Liver (tissue), 9 donors: ENCODE results near the gene KCNQ4. TPM values are rescaled to one million over a fixed set of nuclear protein-coding genes. Genes with fewer than 3 reads are reported as not detected.

Experiments used
- DNase-seq: peaks from one replicate; pipeline ENCODE4 v3.0.0-alpha.2; 2017; ENCODE audit warnings: low spot score
- H3K27ac ChIP-seq, 2 donors: one replicate each; pipeline ENCODE4 v1.7.0; 2013; ENCODE audit warnings: inconsistent platforms in 2 of 2, low read length in 2 of 2, control low read depth in 1 of 2, low read depth in 1 of 2, mild to moderate bottlenecking in 1 of 2
- H3K27me3 ChIP-seq, 4 donors: one replicate each; pipeline versions ENCODE4 v1.6.1 to v1.7.0; 2013; ENCODE audit warnings: low read length in 3 of 4, inconsistent platforms in 1 of 4, mild to moderate bottlenecking in 1 of 4, moderate library complexity in 1 of 4; ENCODE audit not compliant: control insufficient read depth in 4 of 4, insufficient read depth in 4 of 4
- H3K36me3 ChIP-seq, 4 donors: one replicate each; pipeline versions ENCODE4 v1.6.1 to v1.7.0; 2013; ENCODE audit warnings: low read length in 3 of 4, mild to moderate bottlenecking in 3 of 4, low read depth in 1 of 4, moderate library complexity in 1 of 4; ENCODE audit not compliant: control insufficient read depth in 4 of 4, insufficient read depth in 3 of 4
- H3K4me1 ChIP-seq, 4 donors: one replicate each; pipeline versions ENCODE4 v1.6.1 to v1.7.0; 2013; ENCODE audit warnings: low read length in 3 of 4, mild to moderate bottlenecking in 3 of 4, moderate library complexity in 1 of 4; ENCODE audit not compliant: control insufficient read depth in 4 of 4, insufficient read depth in 4 of 4
- H3K4me3 ChIP-seq, 3 donors: one replicate each; pipeline versions ENCODE4 v1.6.1 to v1.7.0; 2013; ENCODE audit warnings: low read length in 3 of 3, control low read depth in 1 of 3, low read depth in 1 of 3, mild to moderate bottlenecking in 1 of 3
- H3K9ac ChIP-seq, 2 donors: one replicate each; pipeline ENCODE4 v1.7.0; 2013; ENCODE audit warnings: low read length in 2 of 2, mild to moderate bottlenecking in 2 of 2, moderate library complexity in 2 of 2, control low read depth in 1 of 2, low read depth in 1 of 2
- H3K9me3 ChIP-seq, 4 donors: one replicate each; pipeline versions ENCODE4 v1.6.1 to v1.7.0; 2013; ENCODE audit warnings: low read length in 3 of 4; ENCODE audit not compliant: control insufficient read depth in 4 of 4
- ATF3 ChIP-seq: IDR thresholded peaks from 2 replicates; pipeline ENCODE4 v1.6.1; 2016; ENCODE audit warnings: antibody characterized with exemption
- EGR1 ChIP-seq, 2 donors: IDR thresholded peaks; 2 replicates each; pipeline ENCODE4 v1.6.1; 2016 to 2018; ENCODE audit warnings: antibody characterized with exemption in 2 of 2, low read depth in 2 of 2
- FOXA1 ChIP-seq: IDR thresholded peaks from 2 replicates; pipeline ENCODE4 v1.6.1; 2016; ENCODE audit warnings: antibody characterized with exemption
- FOXA2 ChIP-seq: IDR thresholded peaks from 2 replicates; pipeline ENCODE4 v1.6.1; 2016; ENCODE audit warnings: antibody characterized with exemption
- GABPA ChIP-seq, 2 donors: IDR thresholded peaks in 1 of 2; conservative IDR thresholded peaks in 1 of 2; 2 replicates each; pipeline ENCODE4 v1.6.1; 2016; ENCODE audit warnings: antibody characterized with exemption in 2 of 2, mild to moderate bottlenecking in 1 of 2, moderate library complexity in 1 of 2
- HNF4A ChIP-seq, 2 donors: conservative IDR thresholded peaks; 2 replicates each; pipeline ENCODE4 v1.6.1; 2016; ENCODE audit warnings: antibody characterized with exemption in 2 of 2, mild to moderate bottlenecking in 2 of 2
- HNF4G ChIP-seq: IDR thresholded peaks from 2 replicates; pipeline ENCODE4 v1.6.1; 2016; ENCODE audit warnings: antibody characterized with exemption
- JUND ChIP-seq, 2 donors: IDR thresholded peaks; 2 replicates each; pipeline ENCODE4 v1.6.1; 2016; ENCODE audit warnings: antibody characterized with exemption in 2 of 2
- MAX ChIP-seq: IDR thresholded peaks from 2 replicates; pipeline ENCODE4 v1.6.1; 2016; ENCODE audit warnings: antibody characterized with exemption
- NR2F2 ChIP-seq: IDR thresholded peaks from 2 replicates; pipeline ENCODE4 v1.6.1; 2016; ENCODE audit warnings: antibody characterized with exemption
- RAD21 ChIP-seq, 2 donors: IDR thresholded peaks; 2 replicates each; pipeline ENCODE4 v1.6.1; 2016; ENCODE audit warnings: antibody characterized with exemption in 2 of 2, mild to moderate bottlenecking in 2 of 2
- RXRA ChIP-seq, 2 donors: IDR thresholded peaks; 2 replicates each; pipeline ENCODE4 v1.6.1; 2017 to 2018; ENCODE audit warnings: antibody characterized with exemption in 2 of 2, mild to moderate bottlenecking in 1 of 2
- SP1 ChIP-seq: IDR thresholded peaks from 2 replicates; pipeline ENCODE4 v1.6.1; 2018; ENCODE audit warnings: antibody characterized with exemption, mild to moderate bottlenecking
- TAF1 ChIP-seq: conservative IDR thresholded peaks from 2 replicates; pipeline ENCODE4 v1.6.1; 2016; ENCODE audit warnings: antibody characterized with exemption, mild to moderate bottlenecking
- YY1 ChIP-seq: IDR thresholded peaks from 2 replicates; pipeline ENCODE4 v1.6.1; 2016; ENCODE audit warnings: antibody characterized with exemption, mild to moderate bottlenecking
- WGBS: extraction: QIAGEN DNeasy Blood & Tissue Kit; methylation state at CpG from one replicate; pipeline ENCODE4 v1.1.7; 2013; 5-methylcytosine and 5-hydroxymethylcytosine counted together
- polyA plus RNA-seq, 2 donors: library from polyadenylated mRNA; stranded (reverse) in 1 of 2; unstranded in 1 of 2; fragments of 200-250 nt in 1 of 2; fragments of >200 nt in 1 of 2; fragmentation: Nextera tagmentation in 1 of 2; extraction: Ambion mirVana in 1 of 2; gene quantifications; one replicate each; pipeline versions ENCODE4 v1.2.1 to v1.2.3, GENCODE V29; 2013 to 2015
- total RNA-seq, 2 donors: library from RNA; depleted of rRNA; stranded (reverse); fragments of >200 nt; gene quantifications; one replicate each; pipeline ENCODE4 v1.2.3, GENCODE V29; 2014
- TF ChIP-seq, protein P1 (sequence below): IDR thresholded peaks from 2 replicates; pipeline ENCODE4 v1.6.1; 2016; ENCODE audit warnings: antibody characterized with exemption, mild to moderate bottlenecking
- TF ChIP-seq, protein P2 (sequence below): fragments of 150-350 bp; IDR thresholded peaks from 2 replicates; pipeline ENCODE4 v1.5.1; 2017; ENCODE audit warnings: improper control_type of control experiment, low read depth, low read length; ENCODE audit not compliant: missing input control
- TF ChIP-seq, protein P3 (sequence below): IDR thresholded peaks from 2 replicates; pipeline ENCODE4 v1.6.1; 2016; ENCODE audit warnings: antibody characterized with exemption
- donor health status: healthy.
- donor health status: healthy.
- donor health status: healthy.
- donor health status: healthy.
- donor health status: healthy.

The KCNQ4 gene
- total and polyA plus RNA-seq, 4 donors: 0.10 to 2.1 (median 0.27) TPM

DNA sequence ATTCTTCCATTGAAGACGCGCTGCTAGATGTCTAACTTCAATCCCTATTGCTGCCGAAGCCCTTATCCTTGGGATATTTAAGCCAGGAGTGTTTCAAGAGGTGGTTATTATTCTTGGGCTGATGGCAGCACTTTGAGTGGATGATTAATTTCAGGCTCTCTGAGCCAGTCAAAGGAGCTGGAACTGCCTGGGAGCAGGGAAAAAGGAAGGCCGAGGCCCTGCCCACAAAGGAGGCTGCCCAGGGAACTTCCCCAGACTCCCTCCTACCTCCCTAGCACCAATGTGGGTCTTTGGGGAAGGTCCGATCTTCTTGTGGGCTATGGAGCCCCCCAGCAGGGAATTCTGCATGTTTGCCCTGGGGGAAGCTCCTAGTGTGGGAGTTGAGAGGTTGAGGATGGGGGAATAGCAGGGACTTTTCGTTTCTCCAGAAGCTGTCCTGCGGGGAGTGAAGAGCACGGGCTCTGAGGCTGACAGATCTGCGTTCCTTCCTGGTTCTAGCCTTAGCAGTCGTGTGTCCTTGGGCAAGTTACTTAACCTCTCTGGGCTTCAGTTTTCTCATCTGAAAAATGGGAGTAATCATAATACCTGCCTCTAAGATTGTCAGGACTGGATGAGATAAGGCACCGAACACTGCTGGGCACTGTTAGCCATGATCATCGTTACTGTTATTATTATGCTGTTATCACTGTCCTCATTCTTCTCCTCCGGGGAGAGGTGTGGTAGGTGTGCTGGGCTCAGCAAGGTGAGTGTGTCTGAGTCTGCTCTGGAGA, 6.3 kb downstream of the KCNQ4 start:
- no peak overlapping the region for H3K27ac ChIP-seq
- H3K4me3 ChIP-seq: no peak overlapping the region
- no peak for DNase-seq
- H3K36me3 ChIP-seq: no peaks in the 10 kb centered on the region
- H3K27me3 ChIP-seq: no peaks in the 10 kb centered on the region
- H3K9ac ChIP-seq: no peak overlapping the region
- WGBS: 95% methylated on average over 13 of the region's 13 CpGs
- no peaks in the 10 kb centered on the region for H3K9me3 ChIP-seq
- peaks cover 0 to 12% (median 3%) of the 10 kb centered on the region in 4 donors for H3K4me1 ChIP-seq
- TF ChIP-seq RXRA (IDR thresholded peaks at IDR 0.05): no peak
- TF ChIP-seq JUND (IDR thresholded peaks at IDR 0.05): no peak
- TF ChIP-seq SP1: no peak
- TF ChIP-seq, protein P1, sequence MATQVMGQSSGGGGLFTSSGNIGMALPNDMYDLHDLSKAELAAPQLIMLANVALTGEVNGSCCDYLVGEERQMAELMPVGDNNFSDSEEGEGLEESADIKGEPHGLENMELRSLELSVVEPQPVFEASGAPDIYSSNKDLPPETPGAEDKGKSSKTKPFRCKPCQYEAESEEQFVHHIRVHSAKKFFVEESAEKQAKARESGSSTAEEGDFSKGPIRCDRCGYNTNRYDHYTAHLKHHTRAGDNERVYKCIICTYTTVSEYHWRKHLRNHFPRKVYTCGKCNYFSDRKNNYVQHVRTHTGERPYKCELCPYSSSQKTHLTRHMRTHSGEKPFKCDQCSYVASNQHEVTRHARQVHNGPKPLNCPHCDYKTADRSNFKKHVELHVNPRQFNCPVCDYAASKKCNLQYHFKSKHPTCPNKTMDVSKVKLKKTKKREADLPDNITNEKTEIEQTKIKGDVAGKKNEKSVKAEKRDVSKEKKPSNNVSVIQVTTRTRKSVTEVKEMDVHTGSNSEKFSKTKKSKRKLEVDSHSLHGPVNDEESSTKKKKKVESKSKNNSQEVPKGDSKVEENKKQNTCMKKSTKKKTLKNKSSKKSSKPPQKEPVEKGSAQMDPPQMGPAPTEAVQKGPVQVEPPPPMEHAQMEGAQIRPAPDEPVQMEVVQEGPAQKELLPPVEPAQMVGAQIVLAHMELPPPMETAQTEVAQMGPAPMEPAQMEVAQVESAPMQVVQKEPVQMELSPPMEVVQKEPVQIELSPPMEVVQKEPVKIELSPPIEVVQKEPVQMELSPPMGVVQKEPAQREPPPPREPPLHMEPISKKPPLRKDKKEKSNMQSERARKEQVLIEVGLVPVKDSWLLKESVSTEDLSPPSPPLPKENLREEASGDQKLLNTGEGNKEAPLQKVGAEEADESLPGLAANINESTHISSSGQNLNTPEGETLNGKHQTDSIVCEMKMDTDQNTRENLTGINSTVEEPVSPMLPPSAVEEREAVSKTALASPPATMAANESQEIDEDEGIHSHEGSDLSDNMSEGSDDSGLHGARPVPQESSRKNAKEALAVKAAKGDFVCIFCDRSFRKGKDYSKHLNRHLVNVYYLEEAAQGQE: no peak
- no peak for TF ChIP-seq GABPA (IDR thresholded peaks at IDR 0.05 in 1 of 2, conservative IDR thresholded peaks at IDR 0.05 in 1 of 2)

DNA sequence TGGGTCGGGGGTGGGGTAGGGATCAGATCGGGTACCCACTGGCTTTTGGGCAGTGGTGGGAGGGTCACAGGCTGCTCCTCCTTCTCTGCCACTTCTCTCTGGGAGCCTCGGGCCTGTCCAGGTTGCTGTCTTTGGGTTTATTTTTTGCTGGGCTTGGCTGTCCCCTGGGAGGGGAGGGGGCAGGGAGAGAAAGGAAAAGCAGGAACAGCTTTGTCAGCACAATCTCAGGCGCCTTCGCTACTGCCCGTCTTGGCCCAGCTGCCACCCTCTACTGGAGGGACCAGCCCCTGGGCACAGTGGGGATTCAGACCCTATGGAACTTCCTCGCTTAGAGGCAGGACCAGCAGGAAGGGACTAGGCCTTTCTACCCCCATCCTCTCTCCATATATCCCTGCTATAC, 8.4 kb downstream of the KCNQ4 start:
- no peak overlapping the region for H3K9ac ChIP-seq
- H3K27ac ChIP-seq: no peak overlapping the region
- no peak for TF ChIP-seq JUND (IDR thresholded peaks at IDR 0.05)
- no peak for TF ChIP-seq FOXA2
- TF ChIP-seq RAD21 (IDR thresholded peaks at IDR 0.05): no peak
- no peak for TF ChIP-seq SP1
- no peak for TF ChIP-seq ATF3
- no peak for TF ChIP-seq FOXA1
- TF ChIP-seq HNF4G: no peak
- TF ChIP-seq YY1: no peak
- TF ChIP-seq EGR1 (IDR thresholded peaks at IDR 0.05; ENCODE audit: low read depth in 2 of 2): no peak
- TF ChIP-seq RXRA (IDR thresholded peaks at IDR 0.05): no peak
- TF ChIP-seq, protein P1: no peak
- no peak for TF ChIP-seq HNF4A (conservative IDR thresholded peaks at IDR 0.05)
- TF ChIP-seq MAX: no peak
- TF ChIP-seq NR2F2: no peak
- TF ChIP-seq, protein P2, sequence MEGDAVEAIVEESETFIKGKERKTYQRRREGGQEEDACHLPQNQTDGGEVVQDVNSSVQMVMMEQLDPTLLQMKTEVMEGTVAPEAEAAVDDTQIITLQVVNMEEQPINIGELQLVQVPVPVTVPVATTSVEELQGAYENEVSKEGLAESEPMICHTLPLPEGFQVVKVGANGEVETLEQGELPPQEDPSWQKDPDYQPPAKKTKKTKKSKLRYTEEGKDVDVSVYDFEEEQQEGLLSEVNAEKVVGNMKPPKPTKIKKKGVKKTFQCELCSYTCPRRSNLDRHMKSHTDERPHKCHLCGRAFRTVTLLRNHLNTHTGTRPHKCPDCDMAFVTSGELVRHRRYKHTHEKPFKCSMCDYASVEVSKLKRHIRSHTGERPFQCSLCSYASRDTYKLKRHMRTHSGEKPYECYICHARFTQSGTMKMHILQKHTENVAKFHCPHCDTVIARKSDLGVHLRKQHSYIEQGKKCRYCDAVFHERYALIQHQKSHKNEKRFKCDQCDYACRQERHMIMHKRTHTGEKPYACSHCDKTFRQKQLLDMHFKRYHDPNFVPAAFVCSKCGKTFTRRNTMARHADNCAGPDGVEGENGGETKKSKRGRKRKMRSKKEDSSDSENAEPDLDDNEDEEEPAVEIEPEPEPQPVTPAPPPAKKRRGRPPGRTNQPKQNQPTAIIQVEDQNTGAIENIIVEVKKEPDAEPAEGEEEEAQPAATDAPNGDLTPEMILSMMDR: no peak
- TF ChIP-seq GABPA (IDR thresholded peaks at IDR 0.05 in 1 of 2, conservative IDR thresholded peaks at IDR 0.05 in 1 of 2): no peak
- TF ChIP-seq, protein P3, sequence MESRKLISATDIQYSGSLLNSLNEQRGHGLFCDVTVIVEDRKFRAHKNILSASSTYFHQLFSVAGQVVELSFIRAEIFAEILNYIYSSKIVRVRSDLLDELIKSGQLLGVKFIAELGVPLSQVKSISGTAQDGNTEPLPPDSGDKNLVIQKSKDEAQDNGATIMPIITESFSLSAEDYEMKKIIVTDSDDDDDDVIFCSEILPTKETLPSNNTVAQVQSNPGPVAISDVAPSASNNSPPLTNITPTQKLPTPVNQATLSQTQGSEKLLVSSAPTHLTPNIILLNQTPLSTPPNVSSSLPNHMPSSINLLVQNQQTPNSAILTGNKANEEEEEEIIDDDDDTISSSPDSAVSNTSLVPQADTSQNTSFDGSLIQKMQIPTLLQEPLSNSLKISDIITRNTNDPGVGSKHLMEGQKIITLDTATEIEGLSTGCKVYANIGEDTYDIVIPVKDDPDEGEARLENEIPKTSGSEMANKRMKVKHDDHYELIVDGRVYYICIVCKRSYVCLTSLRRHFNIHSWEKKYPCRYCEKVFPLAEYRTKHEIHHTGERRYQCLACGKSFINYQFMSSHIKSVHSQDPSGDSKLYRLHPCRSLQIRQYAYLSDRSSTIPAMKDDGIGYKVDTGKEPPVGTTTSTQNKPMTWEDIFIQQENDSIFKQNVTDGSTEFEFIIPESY: no peak
- TF ChIP-seq TAF1: no peak
- 77% methylated on average over 7 of the region's 7 CpGs for WGBS
- no peak for DNase-seq
- H3K9me3 ChIP-seq: no peaks in the 10 kb centered on the region
- peaks cover 0 to 16% (median 3%) of the 10 kb centered on the region in 4 donors for H3K4me1 ChIP-seq
- no peaks in the 10 kb centered on the region for H3K27me3 ChIP-seq
- no peaks in the 10 kb centered on the region for H3K36me3 ChIP-seq
- no peak overlapping the region for H3K4me3 ChIP-seq
